ENCODE data around the gene RPLP2.

DNA sequence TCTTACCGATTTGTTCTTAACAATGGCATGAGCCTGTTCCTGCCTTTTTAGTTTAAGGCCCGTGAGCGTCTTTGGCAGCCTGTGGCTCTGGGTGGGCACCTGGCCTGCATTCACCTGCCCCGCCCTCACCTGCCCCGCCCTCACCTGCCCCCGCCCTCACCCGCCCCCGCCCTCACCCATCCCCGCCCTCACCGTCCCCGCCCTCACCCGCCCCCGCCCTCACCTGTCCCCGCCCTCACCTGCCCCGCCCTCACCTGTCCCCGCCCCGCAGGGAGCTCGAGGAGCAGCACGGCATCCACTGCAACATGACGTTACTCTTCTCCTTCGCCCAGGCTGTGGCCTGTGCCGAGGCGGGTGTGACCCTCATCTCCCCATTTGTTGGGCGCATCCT is 46.7 kb upstream of the RPLP2 start:
- TF ChIP-seq, protein P1, sequence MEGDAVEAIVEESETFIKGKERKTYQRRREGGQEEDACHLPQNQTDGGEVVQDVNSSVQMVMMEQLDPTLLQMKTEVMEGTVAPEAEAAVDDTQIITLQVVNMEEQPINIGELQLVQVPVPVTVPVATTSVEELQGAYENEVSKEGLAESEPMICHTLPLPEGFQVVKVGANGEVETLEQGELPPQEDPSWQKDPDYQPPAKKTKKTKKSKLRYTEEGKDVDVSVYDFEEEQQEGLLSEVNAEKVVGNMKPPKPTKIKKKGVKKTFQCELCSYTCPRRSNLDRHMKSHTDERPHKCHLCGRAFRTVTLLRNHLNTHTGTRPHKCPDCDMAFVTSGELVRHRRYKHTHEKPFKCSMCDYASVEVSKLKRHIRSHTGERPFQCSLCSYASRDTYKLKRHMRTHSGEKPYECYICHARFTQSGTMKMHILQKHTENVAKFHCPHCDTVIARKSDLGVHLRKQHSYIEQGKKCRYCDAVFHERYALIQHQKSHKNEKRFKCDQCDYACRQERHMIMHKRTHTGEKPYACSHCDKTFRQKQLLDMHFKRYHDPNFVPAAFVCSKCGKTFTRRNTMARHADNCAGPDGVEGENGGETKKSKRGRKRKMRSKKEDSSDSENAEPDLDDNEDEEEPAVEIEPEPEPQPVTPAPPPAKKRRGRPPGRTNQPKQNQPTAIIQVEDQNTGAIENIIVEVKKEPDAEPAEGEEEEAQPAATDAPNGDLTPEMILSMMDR (conservative IDR thresholded peaks at IDR 0.05; ENCODE audit: low read depth, low read length): no peak
- no peak for TF ChIP-seq POLR2A (IDR thresholded peaks at IDR 0.05; ENCODE audit: low read depth, low read length)
- TF ChIP-seq, protein P2, sequence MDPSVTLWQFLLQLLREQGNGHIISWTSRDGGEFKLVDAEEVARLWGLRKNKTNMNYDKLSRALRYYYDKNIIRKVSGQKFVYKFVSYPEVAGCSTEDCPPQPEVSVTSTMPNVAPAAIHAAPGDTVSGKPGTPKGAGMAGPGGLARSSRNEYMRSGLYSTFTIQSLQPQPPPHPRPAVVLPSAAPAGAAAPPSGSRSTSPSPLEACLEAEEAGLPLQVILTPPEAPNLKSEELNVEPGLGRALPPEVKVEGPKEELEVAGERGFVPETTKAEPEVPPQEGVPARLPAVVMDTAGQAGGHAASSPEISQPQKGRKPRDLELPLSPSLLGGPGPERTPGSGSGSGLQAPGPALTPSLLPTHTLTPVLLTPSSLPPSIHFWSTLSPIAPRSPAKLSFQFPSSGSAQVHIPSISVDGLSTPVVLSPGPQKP (IDR thresholded peaks at IDR 0.05; ENCODE audit: borderline replicate concordance, low read depth, low read length): no peak
- no peak for TF ChIP-seq RFX5 (IDR thresholded peaks at IDR 0.05; ENCODE audit: low read depth, low read length)
- TF ChIP-seq BHLHE40 (IDR thresholded peaks at IDR 0.05; ENCODE audit: low read depth, low read length): no peak
- no peak for TF ChIP-seq RAD21 (IDR thresholded peaks at IDR 0.05; ENCODE audit: low read length)
- TF ChIP-seq SMC3 (IDR thresholded peaks at IDR 0.05; ENCODE audit: low read depth, low read length): no peak
- no peak for TF ChIP-seq MXI1 (IDR thresholded peaks at IDR 0.05; ENCODE audit: borderline replicate concordance, low read depth, low read length)
- TF ChIP-seq, protein P3, sequence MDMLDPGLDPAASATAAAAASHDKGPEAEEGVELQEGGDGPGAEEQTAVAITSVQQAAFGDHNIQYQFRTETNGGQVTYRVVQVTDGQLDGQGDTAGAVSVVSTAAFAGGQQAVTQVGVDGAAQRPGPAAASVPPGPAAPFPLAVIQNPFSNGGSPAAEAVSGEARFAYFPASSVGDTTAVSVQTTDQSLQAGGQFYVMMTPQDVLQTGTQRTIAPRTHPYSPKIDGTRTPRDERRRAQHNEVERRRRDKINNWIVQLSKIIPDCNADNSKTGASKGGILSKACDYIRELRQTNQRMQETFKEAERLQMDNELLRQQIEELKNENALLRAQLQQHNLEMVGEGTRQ (IDR thresholded peaks at IDR 0.05; ENCODE audit: low read depth, low read length): no peak
- TF ChIP-seq RCOR1 (IDR thresholded peaks at IDR 0.05; ENCODE audit: insufficient replicate concordance, low read length): no peak
- TF ChIP-seq CEBPB (IDR thresholded peaks at IDR 0.05; ENCODE audit: low read depth, low read length): no peak
- TF ChIP-seq FOS (IDR thresholded peaks at IDR 0.05; ENCODE audit: low read depth, low read length): no peak
- no peak for TF ChIP-seq MAFK (IDR thresholded peaks at IDR 0.05; ENCODE audit: low read depth, low read length)
- no peak for TF ChIP-seq CHD1 (IDR thresholded peaks at IDR 0.05; ENCODE audit: low read depth, low read length)
